GM21447 (cell line): ENCODE results near the gene IGF1.
"Not testable (repeated sequence)": the region's sequence is repeated elsewhere in the genome, so short reads cannot be mapped to it uniquely, and the experiment has no call there.

Experiments
- ATAC-seq: cut with Tn5 transposase; IDR thresholded peaks from one replicate; pipeline ENCODE4 v1.9.1; 2021; ENCODE audit not compliant: unreplicated experiment

IGF1 gene

DNA sequence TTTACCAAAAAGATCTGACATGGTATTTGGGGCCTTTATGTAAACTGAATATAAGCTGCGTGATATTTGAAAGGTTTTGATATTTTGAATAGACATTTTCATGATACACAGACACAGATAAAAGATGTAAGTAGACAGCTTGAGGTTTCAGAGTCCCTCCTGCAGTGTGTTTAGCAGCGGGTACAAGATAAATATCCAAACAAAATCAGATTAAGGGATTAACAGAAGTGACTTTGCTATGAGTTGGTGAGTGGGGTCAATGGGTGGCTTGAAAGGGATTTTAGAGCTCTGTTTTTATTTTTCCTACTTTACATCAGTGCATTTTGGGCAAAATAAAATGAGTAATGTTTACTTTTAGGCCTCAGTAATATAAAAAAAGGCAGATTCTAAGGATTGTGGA is 84.1 kb downstream of the IGF1 start:
- no peak for ATAC-seq

DNA sequence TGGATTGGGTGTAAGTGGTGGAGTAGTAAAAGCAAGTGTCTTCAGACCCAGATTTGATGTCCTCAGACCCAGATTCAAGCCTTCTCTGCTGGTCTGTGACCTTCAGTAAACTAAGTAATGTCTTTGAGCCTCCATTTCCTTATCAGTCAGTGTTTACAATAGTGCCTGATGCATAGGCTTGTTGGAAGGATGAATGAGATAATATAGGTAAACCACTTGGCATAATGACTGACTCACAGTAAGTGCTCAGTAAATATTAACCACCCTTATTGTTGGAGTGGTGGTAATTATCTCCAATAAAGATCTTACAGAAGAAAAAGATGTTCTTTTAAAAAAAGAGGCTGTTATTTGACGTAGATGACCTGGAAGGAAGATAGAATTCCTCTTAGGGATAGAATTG is 86.2 kb downstream of the IGF1 start:
- ATAC-seq = no peak

DNA sequence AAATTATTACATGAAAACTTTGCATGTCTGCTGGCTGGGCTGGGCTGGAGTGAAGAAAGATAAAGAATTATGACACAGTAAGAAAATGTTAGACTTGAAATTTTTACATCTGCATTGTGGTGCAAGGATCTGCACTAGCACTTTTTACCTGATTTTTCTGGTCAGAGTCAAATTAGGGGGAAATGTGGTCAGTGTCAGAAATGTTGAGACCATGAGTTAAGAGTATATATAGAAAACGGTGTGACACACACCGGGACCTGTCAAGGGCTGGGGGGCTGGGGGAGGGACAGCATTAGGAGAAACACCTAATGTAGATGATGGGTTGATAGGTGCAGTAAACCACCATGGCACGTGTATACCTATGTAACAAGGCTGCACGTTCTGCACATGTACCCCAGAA is 90.3 kb downstream of the IGF1 start:
- no peak for ATAC-seq

DNA sequence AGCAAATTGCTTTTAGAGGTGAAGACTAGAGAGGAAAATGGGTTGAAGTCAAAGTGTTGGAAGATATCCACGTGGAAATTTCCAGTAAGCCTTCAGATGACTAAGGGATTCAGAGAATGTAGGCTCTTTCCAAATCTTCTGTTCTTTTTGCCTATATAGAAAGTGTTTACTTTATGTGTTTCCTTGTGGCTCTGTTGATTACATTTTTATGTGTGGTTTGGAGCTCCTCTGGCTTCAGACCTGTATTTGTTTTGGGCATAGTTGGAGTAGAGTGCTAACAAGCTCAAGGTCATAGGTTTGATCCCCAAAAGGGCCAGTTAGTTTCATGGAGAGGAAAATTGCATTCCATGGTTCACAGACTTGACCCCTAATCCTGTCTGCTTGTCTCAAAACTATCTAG is 91.9 kb downstream of the IGF1 start:
- no peak for ATAC-seq

DNA sequence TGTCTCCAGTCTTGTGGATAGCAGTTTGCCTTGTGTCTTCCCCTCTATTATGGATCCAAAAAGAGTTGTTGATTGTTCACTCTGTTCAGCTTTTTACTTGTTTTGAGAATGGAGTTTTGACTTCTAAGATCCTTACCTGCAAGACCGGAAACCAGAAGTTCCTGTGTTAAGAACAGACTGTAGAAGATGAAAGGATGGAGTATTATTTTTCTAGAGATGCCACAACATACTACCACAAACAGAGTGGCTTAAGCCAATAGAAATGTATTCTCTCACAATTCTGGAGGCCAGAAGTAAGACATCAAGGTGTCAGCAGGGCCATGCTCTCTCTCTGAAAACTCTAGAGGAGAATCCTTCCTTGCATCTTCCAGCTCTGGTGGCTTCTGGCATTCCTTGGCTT is 95.0 kb downstream of the IGF1 start:
- no peak for ATAC-seq

DNA sequence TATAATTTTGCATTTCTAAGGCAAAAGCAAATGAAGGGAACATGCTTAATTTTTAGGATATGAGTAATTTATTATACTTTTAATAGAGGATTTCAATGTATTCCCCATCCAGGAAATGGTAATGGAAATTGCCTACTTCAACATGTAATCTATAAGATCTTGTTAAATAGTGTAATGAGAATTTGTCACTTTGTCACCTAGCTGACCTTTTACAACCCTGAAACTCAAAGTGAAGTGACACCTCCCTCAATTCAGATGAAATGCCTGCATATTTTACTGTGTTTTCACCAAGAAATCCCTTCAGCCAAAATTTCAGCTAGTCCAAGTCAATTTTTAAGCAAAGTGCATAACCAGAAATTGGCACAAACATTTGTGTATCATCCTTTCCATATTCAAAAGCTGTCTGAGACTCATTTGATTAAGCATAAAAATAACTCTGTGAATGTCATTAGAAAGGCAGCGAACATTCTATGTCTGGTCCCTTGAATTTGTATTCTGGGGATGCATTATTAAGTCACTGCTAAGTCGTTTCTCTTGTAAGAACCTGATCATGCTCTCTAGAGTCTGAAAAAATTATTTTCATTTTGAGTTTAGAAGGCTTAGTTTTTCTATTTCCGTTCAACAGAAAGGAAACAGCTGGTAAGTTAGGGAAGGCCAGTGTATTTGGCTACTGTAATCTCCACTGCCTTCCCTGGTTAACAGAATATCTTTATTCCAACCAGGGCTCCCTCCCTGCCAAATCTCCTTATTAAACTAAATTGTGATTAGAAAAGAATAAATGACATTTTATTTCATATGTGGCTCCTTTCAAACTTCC is 100.8 kb downstream of the IGF1 start:
- no peak for ATAC-seq

DNA sequence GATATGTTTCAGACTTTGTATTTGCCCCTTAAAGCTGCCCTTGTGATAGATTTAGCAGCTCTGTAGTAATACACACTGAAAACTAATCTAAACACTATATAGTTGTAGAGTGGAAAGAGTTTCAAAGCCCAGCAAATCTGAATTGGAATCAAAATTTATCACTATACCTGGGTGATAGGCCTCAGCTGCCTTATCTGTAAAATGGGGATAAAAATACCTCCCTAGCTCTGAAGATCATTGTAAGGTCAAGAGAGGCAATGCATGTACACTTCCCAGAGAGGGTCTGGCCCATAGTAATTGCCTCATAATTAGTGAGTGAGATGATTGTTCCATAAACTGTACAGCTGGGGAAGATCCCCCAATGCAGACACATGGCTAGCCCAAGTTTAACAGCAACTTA is 103.6 kb downstream of the IGF1 start:
- no peak for ATAC-seq

DNA sequence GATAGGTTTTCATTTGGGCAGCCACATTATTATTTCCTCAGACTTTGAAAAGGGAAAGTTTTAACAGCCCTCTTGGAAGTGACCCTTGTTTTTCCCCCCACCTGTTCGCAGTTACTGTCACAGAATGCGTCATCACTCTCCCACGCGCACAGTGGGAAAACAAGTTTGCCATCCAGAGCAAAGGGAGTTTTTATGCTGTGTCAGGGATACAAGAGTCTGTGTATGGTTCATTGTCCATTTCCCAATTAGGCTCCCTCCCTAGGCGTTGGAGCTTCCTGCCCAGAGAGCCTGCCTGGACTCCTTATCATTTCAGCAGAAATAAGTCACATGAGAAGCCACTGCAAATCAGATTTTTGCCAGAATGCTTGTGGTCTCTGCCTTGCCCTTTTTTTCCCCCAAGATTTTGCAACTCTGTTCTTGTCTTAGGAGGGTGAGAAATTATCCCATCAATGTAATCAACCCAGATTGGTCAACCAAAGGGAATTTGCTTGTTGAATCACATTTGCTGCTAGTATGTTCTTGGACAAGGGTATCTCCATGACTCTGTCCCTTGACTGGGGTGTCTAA is 104.1 kb downstream of the IGF1 start:
- no peak for ATAC-seq

DNA sequence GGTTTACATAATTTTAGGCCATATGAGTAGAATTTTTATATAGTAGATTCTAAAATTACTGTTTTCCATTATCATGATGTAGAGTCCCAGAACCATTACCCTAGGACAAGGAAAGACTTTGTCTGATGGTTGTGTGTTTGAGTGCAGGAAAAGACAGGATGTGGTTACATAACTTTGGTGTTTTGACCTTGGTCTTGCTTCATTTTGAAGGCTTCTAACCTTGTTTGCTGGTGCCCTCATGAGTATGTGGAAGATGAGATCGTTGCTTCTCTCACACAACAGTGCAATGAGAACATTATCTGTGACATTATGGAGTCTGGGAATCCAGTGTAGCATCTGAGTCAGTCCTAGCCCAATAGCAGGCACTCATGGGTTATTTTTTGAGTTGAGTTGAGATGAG is 106.2 kb downstream of the IGF1 start:
- no peak for ATAC-seq

DNA sequence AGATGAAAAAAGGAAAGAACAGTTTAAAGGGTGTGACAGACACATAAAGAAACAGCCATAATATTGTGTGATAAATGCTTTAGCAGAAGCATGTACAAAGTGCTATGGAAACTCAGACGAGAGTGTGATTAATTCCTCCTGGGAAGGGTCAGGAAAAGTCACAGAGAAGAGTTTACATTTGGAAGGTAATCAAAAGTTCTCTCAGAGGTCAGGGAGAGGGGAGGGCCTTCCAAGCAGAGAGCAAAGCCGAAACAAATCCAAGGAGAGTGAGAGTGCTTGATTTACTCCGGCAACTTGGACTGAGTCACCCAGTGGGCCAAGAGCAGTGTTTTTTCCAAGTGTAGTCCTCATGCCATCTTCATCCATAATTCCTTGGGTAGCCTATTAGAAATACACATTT is 108.3 kb downstream of the IGF1 start:
- no peak for ATAC-seq

DNA sequence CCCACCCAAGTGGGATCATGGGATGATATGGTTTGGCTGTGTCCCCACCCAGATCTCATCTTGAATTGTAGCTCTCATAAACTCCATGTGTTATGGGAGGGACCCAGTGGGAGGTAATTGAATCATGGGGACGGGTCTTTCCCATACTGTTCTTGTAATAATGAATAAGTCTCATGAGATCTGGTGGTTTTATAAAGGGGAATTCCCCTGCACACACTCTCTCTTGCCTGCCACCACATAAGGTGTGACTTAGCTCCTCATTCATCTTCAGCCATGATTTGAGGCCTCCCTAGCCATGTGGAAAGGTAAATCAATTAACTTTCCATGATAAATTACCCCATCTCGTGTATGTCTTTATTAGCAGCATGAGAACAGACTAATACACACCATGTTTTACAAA is 109.2 kb downstream of the IGF1 start:
- ATAC-seq = no peak

DNA sequence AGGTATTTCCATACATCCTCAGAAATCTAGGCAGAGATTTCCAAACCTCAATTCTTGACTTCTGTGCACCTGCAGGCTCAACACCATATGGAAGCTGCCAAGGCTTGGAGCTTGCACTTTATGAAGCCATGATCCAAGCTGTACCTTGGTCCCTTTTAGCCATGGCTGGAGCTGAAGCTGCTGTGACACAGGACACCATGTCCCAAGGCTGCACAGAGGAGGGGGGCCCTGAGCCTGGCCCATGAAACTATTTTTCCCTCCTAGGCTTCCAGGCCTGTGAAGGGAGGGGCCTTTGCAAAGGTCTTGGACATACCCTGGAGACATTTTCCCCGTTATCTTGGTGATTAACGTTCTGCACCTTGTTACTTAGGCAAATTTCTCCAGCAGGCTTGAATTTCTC is 110.5 kb downstream of the IGF1 start:
- no peak for ATAC-seq

DNA sequence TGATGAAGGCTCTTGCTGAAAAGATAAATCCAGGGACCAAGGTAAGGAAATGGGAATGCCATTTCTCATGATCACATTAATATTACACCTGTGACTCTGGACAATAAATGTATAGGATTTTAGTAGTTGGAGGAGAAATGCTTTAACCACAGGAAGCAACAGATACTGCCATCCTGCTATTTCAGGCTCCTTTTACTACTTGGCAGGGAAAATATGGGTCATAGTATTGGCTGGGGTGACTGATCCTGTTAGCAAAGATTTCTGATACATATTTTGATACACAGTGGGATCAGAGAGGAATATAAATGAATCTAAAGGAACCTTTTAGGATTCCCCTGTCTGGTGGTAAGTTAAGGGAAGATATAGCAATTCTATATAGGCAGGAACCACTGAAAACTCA is 115.0 kb downstream of the IGF1 start:
- no peak for ATAC-seq

DNA sequence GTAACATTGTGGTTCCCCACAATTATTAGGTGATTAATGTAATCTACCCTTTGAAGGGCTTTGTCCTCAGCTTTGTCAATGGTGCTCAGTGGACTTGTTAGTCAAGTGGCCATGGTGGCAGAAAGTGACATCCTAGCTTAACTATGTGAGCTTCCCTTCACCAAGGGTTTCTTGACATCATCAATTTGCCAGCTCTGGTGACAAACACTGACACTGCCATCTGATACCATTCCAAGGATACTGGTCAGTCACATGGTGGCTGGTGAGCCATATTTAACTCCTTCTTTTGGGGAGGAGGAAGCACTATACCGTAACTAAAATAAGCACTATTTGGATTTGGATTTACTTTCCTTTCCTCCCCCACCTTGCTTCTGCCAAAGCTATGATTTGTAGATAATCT is 115.7 kb downstream of the IGF1 start:
- no peak for ATAC-seq

DNA sequence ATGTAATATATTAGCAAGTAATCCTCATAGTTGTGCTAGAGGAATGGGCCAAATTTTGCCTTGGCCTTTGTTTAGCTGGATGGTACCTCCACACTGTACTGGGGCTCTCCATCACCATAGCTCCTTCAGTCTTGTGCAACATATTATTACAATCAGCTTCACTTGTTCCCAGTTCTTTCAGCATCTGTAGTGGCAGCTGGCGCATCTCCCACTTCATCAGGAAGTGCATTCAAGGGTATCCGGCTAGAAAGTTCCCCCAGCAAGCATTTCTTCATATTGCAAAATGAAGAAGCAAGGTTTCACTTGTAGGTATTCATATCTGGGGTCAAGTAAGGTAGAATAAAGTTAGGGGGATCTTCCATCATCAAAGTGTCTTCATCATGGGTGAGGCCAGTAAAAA is 123.7 kb downstream of the IGF1 start:
- ATAC-seq = no peak

DNA sequence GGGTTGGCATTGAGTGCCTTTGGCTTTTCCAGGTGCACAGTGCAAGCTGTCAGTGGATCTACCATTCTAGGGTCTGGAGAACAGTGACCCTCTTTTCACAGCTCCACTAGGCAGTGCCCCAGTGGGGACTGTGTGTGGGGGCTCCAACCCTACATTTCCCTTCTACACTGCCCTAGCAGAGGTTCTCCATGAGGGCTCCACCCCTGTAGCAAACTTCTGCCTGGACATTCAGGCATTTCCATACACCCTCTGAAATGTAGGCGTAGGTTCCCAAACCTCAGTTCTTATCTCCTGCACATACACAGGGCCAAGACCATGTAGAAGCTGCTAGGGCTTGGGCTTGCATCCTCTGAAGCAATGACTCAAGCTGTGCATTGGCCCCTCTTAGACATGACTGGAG is 126.1 kb downstream of the IGF1 start:
- not testable (repeated sequence) for ATAC-seq

DNA sequence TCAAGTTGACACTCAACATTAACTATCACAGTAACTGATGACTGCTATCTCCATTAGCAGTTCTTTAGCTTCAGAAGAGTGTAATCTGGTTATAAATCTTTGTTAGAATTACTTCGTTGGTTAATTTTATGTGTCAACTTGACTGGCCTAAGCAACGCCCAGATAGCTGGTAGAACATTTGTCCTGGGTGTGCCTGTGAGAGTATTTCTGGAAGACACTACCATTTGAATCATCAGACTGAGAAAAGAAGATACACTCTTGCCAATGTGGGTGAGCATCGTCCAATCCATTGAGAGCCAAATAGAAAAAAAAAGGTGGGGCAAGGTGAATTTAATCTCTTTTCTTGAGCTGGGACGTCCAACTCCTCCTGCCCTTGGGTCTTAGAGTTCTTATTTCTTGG is 129.0 kb downstream of the IGF1 start:
- ATAC-seq = no peak

DNA sequence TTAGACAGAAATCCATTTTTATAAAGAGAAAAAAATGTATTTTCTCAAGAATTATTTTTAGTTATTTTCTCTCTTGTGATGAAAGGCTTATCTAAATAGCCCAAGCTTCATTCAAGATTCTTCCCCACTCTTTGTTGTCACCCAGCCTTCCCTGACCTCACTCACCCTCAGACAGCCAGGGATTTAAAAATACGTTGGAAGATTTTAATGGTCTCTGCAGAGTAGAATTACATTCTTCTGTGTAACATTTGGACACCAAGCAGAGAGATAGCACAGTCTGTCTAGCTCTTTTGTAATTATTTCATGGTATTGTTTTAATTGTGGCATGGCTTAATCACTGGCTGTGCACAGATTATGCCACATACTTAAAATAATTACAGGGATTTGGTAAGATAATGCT is 130.3 kb downstream of the IGF1 start:
- ATAC-seq = no peak

DNA sequence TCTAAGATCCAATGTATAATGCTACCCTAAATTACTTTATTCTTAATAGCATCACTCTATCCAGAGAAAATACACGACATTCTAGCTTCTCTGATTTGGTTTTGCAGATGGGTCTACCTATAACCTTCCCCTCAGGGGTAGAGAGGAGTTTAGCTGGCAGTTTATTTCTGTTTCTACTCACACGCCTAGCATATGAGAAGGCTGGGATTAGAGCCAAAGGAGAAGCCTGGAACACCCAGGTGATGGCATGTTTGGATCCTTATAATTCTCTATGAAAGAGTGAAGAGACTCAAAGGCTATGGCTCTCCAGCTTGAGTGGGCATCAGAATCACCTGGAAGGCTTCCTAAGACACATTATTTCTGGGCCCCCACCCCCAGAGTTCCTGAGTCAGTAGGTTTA is 131.3 kb downstream of the IGF1 start:
- ATAC-seq = no peak

DNA sequence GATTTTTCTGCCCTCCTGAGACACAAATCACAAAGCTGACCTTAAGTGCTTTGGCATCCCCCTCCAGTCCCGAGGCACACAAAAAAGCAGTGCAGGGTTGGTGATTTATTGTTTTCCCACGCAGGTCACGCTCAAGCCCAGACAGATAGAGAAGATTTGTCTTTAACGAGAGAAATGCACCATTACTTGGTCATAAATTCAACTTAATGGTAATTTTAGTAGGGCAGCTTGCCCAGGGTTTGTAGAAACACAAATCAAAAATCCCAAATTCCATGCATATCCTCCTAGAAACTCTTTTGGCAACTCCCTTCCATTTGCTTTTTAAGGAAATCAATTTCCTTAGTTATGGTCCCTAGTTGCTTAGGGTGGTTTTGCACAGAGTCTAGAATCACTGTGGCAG is 132.6 kb downstream of the IGF1 start:
- ATAC-seq = no peak
